Measurements from ENCODE around the gene ENOSF1. TPM values are rescaled to one million over a fixed set of nuclear protein-coding genes. Genes with fewer than 3 reads are reported as not detected.
"Not testable (repeated sequence)": the region's sequence is repeated elsewhere in the genome, so short reads cannot be mapped to it uniquely, and the experiment has no call there.

The ENOSF1 gene
- total RNA-seq, 1 donor = 47.0 TPM

DNA sequence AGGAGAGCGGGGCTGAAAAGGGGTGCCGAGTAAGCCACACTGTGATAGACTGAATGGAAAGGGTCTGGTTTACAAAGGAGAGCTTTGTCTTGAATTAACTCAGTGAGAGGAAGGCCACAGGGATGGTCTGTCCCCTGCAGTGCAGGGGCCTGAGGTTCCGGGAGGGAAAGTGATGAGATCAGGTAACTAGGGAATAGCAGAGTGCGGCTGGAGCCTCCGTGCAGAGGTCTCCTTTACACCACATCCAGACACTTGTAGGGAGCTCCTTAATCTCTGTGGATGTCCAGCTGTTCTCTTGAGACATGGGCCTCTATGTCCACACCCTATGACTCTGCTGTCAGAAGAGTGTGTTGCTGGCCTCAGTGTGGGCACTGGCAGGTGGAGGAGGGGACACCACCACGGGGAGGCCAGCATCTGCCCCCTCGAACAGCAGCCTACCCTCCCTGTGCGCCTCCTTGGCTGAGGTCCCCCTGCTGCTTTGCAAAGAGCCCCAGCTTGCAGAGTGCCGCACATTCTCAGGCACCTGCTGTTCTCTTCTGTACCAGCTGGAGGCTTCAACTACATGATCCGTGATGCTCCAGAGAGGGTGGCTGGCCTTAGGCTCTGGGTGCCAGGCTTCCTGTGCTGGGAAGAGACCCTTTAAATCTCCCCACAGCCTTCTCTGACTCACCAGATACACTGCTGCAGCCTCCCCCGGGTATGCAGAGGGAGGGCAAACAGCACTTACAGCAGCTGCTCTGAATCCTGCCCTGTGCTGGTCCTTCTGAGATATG, 25.9 kb downstream of the ENOSF1 start:
- Histone ChIP-seq H3K36me3 (ENCODE audit: insufficient read depth, low read length) (peaks cover 31% of the 10 kb centered on the region), H3K9me3 (ENCODE audit: low read depth, low read length) (no peaks in the 10 kb centered on the region), H2AFZ (ENCODE audit: low read length) (no peak overlapping the region), H3K79me2 (ENCODE audit: insufficient read depth, low read length) (no peaks in the 10 kb centered on the region), H3K4me2 (ENCODE audit: insufficient read depth, low read length) (no peak overlapping the region), H3K4me1 (ENCODE audit: insufficient read depth, low read length) (no peaks in the 10 kb centered on the region), H3K4me3 (ENCODE audit: insufficient read depth, low read length) (no peak overlapping the region), H3K27me3 (ENCODE audit: insufficient read depth, low read length) (no peaks in the 10 kb centered on the region), H3K27ac (ENCODE audit: low read depth, low read length) (no peak overlapping the region), H4K20me1 (ENCODE audit: insufficient read depth, low read length) (no peaks in the 10 kb centered on the region)
- DNase-seq (ENCODE audit: insufficient read length, low spot score, missing footprints) = peak; percentile 46
- TF ChIP-seq, protein P1, sequence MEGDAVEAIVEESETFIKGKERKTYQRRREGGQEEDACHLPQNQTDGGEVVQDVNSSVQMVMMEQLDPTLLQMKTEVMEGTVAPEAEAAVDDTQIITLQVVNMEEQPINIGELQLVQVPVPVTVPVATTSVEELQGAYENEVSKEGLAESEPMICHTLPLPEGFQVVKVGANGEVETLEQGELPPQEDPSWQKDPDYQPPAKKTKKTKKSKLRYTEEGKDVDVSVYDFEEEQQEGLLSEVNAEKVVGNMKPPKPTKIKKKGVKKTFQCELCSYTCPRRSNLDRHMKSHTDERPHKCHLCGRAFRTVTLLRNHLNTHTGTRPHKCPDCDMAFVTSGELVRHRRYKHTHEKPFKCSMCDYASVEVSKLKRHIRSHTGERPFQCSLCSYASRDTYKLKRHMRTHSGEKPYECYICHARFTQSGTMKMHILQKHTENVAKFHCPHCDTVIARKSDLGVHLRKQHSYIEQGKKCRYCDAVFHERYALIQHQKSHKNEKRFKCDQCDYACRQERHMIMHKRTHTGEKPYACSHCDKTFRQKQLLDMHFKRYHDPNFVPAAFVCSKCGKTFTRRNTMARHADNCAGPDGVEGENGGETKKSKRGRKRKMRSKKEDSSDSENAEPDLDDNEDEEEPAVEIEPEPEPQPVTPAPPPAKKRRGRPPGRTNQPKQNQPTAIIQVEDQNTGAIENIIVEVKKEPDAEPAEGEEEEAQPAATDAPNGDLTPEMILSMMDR (IDR thresholded peaks at IDR 0.05; ENCODE audit: extremely low read depth, low read depth, low read length) = no peak

DNA sequence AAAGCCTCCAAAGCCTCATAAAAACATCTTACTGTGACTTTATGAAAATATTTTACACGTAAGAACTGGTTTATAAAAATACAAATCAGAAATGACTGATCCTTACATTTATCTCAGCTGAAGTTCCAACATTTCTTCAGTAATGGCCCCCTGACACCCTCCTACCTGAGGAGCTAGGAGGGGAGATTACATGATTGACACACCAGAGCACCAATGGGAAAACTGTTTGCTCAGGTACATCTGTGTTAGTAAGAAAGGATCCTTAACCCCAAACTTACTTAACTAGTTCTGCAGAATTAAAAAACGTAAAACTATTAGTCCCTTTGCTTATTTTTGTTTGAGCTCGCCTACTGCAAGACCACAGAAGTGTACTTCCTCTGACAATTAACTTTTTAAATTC, 27.0 kb downstream of the ENOSF1 start:
- no peak overlapping the region for H3K4me3 ChIP-seq (ENCODE audit: insufficient read depth, low read length)
- H3K27me3 ChIP-seq (ENCODE audit: insufficient read depth, low read length) = no peaks in the 10 kb centered on the region
- no peak overlapping the region for H2AFZ ChIP-seq (ENCODE audit: low read length)
- H4K20me1 ChIP-seq (ENCODE audit: insufficient read depth, low read length) = no peaks in the 10 kb centered on the region
- H3K9me3 ChIP-seq (ENCODE audit: low read depth, low read length) = no peaks in the 10 kb centered on the region
- DNase-seq (ENCODE audit: insufficient read length, low spot score, missing footprints) = no peak
- H3K79me2 ChIP-seq (ENCODE audit: insufficient read depth, low read length) = no peaks in the 10 kb centered on the region
- no peaks in the 10 kb centered on the region for H3K4me1 ChIP-seq (ENCODE audit: insufficient read depth, low read length)
- H3K27ac ChIP-seq (ENCODE audit: low read depth, low read length) = no peak overlapping the region
- H3K4me2 ChIP-seq (ENCODE audit: insufficient read depth, low read length) = no peak overlapping the region
- TF ChIP-seq, protein P1 (IDR thresholded peaks at IDR 0.05; ENCODE audit: extremely low read depth, low read depth, low read length) = no peak
- peaks cover 33% of the 10 kb centered on the region for H3K36me3 ChIP-seq (ENCODE audit: insufficient read depth, low read length)

DNA sequence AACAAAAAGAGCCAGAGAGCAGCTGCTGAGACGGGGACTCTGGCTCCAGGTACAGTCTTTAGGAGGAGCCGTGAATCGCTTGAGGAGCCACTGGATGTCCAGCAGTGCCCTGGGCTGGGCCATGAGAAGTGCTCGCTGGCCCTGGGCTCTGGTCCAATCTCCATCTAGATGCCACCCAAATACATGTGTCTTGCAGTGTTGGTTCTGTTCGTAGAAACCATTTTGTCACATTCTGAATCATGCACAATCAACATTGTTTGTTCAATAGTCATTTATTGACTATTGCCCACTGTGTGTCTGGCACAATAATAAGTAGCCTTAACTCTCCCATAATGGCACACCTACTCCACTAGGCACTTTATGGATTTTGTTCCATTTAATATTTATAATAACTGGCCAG, 28.9 kb downstream of the ENOSF1 start:
- Histone ChIP-seq H2AFZ (ENCODE audit: low read length) (no peak overlapping the region), H3K36me3 (ENCODE audit: insufficient read depth, low read length) (peaks cover 36% of the 10 kb centered on the region), H3K4me3 (ENCODE audit: insufficient read depth, low read length) (no peak overlapping the region), H4K20me1 (ENCODE audit: insufficient read depth, low read length) (no peaks in the 10 kb centered on the region), H3K4me1 (ENCODE audit: insufficient read depth, low read length) (no peaks in the 10 kb centered on the region), H3K4me2 (ENCODE audit: insufficient read depth, low read length) (no peak overlapping the region), H3K27ac (ENCODE audit: low read depth, low read length) (no peak overlapping the region), H3K9me3 (ENCODE audit: low read depth, low read length) (no peaks in the 10 kb centered on the region), H3K27me3 (ENCODE audit: insufficient read depth, low read length) (no peaks in the 10 kb centered on the region), H3K79me2 (ENCODE audit: insufficient read depth, low read length) (no peaks in the 10 kb centered on the region)
- DNase-seq (ENCODE audit: insufficient read length, low spot score, missing footprints) = peak; percentile 54
- TF ChIP-seq, protein P1 (IDR thresholded peaks at IDR 0.05; ENCODE audit: extremely low read depth, low read depth, low read length) = no peak

DNA sequence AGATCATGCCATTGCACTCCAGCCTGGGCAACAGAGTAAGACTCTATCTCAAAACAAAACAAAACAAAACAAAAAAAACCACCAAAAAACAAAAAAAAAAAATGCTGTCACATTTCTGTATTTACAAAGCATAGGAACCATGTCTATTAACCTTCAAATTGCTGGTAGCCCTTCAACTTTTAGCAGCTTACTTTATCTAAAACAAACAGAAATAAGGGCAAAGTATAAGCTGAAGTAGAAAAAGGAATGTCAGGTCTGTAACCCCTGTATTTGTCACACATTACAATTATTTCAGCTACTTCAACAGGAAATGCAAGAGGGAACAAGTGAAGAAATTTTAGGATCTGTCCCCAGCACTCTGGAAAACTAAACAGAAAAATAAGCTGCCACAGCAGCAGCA, 29.6 kb downstream of the ENOSF1 start:
- H2AFZ ChIP-seq (ENCODE audit: low read length) = no peak overlapping the region
- peaks cover 38% of the 10 kb centered on the region for H3K36me3 ChIP-seq (ENCODE audit: insufficient read depth, low read length)
- TF ChIP-seq, protein P1 (IDR thresholded peaks at IDR 0.05; ENCODE audit: extremely low read depth, low read depth, low read length) = no peak
- H3K79me2 ChIP-seq (ENCODE audit: insufficient read depth, low read length) = no peaks in the 10 kb centered on the region
- no peak overlapping the region for H3K4me2 ChIP-seq (ENCODE audit: insufficient read depth, low read length)
- H3K4me3 ChIP-seq (ENCODE audit: insufficient read depth, low read length) = no peak overlapping the region
- no peak for DNase-seq (ENCODE audit: insufficient read length, low spot score, missing footprints)
- H3K27ac ChIP-seq (ENCODE audit: low read depth, low read length) = no peak overlapping the region
- no peaks in the 10 kb centered on the region for H4K20me1 ChIP-seq (ENCODE audit: insufficient read depth, low read length)
- no peaks in the 10 kb centered on the region for H3K27me3 ChIP-seq (ENCODE audit: insufficient read depth, low read length)
- no peaks in the 10 kb centered on the region for H3K9me3 ChIP-seq (ENCODE audit: low read depth, low read length)
- no peaks in the 10 kb centered on the region for H3K4me1 ChIP-seq (ENCODE audit: insufficient read depth, low read length)

GRCh38 chr18:682416-682815, 30.0 kb downstream of the ENOSF1 start:
- H3K4me2 ChIP-seq (ENCODE audit: insufficient read depth, low read length); DNase-seq (ENCODE audit: insufficient read length, low spot score, missing footprints); H3K4me1 ChIP-seq (ENCODE audit: insufficient read depth, low read length); H3K79me2 ChIP-seq (ENCODE audit: insufficient read depth, low read length); H3K27ac ChIP-seq (ENCODE audit: low read depth, low read length); H3K27me3 ChIP-seq (ENCODE audit: insufficient read depth, low read length); H3K9me3 ChIP-seq (ENCODE audit: low read depth, low read length); H3K4me3 ChIP-seq (ENCODE audit: insufficient read depth, low read length); H2AFZ ChIP-seq (ENCODE audit: low read length); H4K20me1 ChIP-seq (ENCODE audit: insufficient read depth, low read length): not testable (repeated sequence)
- H3K36me3 ChIP-seq (ENCODE audit: insufficient read depth, low read length) = peaks cover 41% of the 10 kb centered on the region

Data from osteoblast (primary cell).